ENCODE results near the gene SULT2B1.

The SULT2B1 gene

GRCh38 chr19:48634424-48635262 is 82.7 kb downstream of the SULT2B1 start:
- DNase-seq (ENCODE audit: low read depth): no peak

GRCh38 chr19:48635263-48635965 is 83.4 kb downstream of the SULT2B1 start:
- DNase-seq (ENCODE audit: low read depth): no peak

GRCh38 chr19:48635966-48636858 is 84.2 kb downstream of the SULT2B1 start:
- no peak for DNase-seq (ENCODE audit: low read depth)

GRCh38 chr19:48636859-48637448 is 85.0 kb downstream of the SULT2B1 start, which contains the start of gene DBP:
DBP (minus strand) TSS chr19:48637379; CDS start chr19:48636994, 385 bp downstream.
- DNase-seq (ENCODE audit: low read depth): no peak

- DNase-seq (ENCODE audit: low read depth): no peak
Measured at GRCh38 chr19:48637449-48637947, 85.5 kb downstream of the SULT2B1 start.

GRCh38 chr19:48637948-48638830 is 86.2 kb downstream of the SULT2B1 start:
- DNase-seq (ENCODE audit: low read depth): no peak

GRCh38 chr19:48638831-48639381 is 86.9 kb downstream of the SULT2B1 start:
- no peak for DNase-seq (ENCODE audit: low read depth)

GRCh38 chr19:48639483-48640375 is 87.8 kb downstream of the SULT2B1 start:
- DNase-seq (ENCODE audit: low read depth): no peak

GRCh38 chr19:48641850-48642249 is 89.9 kb downstream of the SULT2B1 start:
- no peak for DNase-seq (ENCODE audit: low read depth)

- DNase-seq (ENCODE audit: low read depth): no peak
Measured at GRCh38 chr19:48642862-48643261, 90.9 kb downstream of the SULT2B1 start.

- DNase-seq (ENCODE audit: low read depth): no peak
Measured at GRCh38 chr19:48644355-48644754, 92.4 kb downstream of the SULT2B1 start.

- no peak for DNase-seq (ENCODE audit: low read depth)
Measured at GRCh38 chr19:48644839-48645619, 93.1 kb downstream of the SULT2B1 start.

GRCh38 chr19:48645620-48646000 is 93.6 kb downstream of the SULT2B1 start:
- DNase-seq (ENCODE audit: low read depth): no peak

GRCh38 chr19:48646001-48646721 is 94.2 kb downstream of the SULT2B1 start, which contains the start of gene CA11:
CA11 (minus strand) TSS chr19:48646187; CDS start chr19:48645632, 555 bp downstream.
- DNase-seq (ENCODE audit: low read depth): peak; percentile 26

- no peak for DNase-seq (ENCODE audit: low read depth)
Measured at GRCh38 chr19:48646722-48647216, 94.8 kb downstream of the SULT2B1 start.

- DNase-seq (ENCODE audit: low read depth): no peak
Measured at GRCh38 chr19:48648134-48648533, 96.2 kb downstream of the SULT2B1 start.
